Natural killer cell (primary cell): ENCODE data around the gene PDHX. TPM values are rescaled to one million over a fixed set of nuclear protein-coding genes. Genes with fewer than 3 reads are reported as not detected.
"Not testable (repeated sequence)": the region's sequence is repeated elsewhere in the genome, so short reads cannot be mapped to it uniquely, and the experiment has no call there.

ENCODE experiments used
- ATAC-seq, 3 donors: fragments of 150-1000 bp in 2 of 3; fragments of 200-7000 bp in 1 of 3; cut with Tn5 transposase; 1 replicate in 1 of 3; 2 replicates in 2 of 3; pipeline ENCODE4 v1.10.0; 2021; ENCODE audit warnings: mild to moderate bottlenecking in 2 of 3, moderate library complexity in 2 of 3
- DNase-seq, 2 donors: peaks; one replicate each; pipeline versions ENCODE4 v3.0.0 to v3.0.0-alpha.2; 2013 to 2021; ENCODE audit warnings: mixed read lengths in 1 of 2
- H3K27ac ChIP-seq: one replicate; pipeline ENCODE4 v1.5.1; 2013; ENCODE audit warnings: mild to moderate bottlenecking, low read length
- H3K27me3 ChIP-seq: one replicate; pipeline ENCODE4 v1.6.1; 2013; ENCODE audit warnings: low read length; ENCODE audit not compliant: control insufficient read depth, insufficient read depth
- H3K36me3 ChIP-seq: one replicate; pipeline ENCODE4 v1.6.1; 2013; ENCODE audit warnings: low read length; ENCODE audit not compliant: control insufficient read depth, insufficient read depth
- H3K4me1 ChIP-seq: one replicate; pipeline ENCODE4 v1.6.1; 2013; ENCODE audit warnings: low read length; ENCODE audit not compliant: control insufficient read depth, insufficient read depth
- H3K4me3 ChIP-seq: one replicate; pipeline ENCODE4 v1.5.1; 2013; ENCODE audit warnings: low read length
- H3K9me3 ChIP-seq: one replicate; pipeline ENCODE4 v1.6.1; 2013; ENCODE audit warnings: low read length; ENCODE audit not compliant: control insufficient read depth, insufficient read depth
- H3K27ac Mint-ChIP-seq, 2 donors: one replicate each; pipeline ENCODE4 v1.8.0; 2022; ENCODE audit warnings: mild to moderate bottlenecking in 2 of 2, mixed read lengths in 2 of 2, moderate library complexity in 1 of 2
- H3K27me3 Mint-ChIP-seq, 2 donors: one replicate each; pipeline ENCODE4 v1.8.0; 2022; ENCODE audit warnings: low read depth in 2 of 2, mixed read lengths in 2 of 2
- H3K36me3 Mint-ChIP-seq: one replicate; pipeline ENCODE4 v1.8.0; 2022; ENCODE audit warnings: mixed read lengths
- H3K4me1 Mint-ChIP-seq, 2 donors: one replicate each; pipeline ENCODE4 v1.8.0; 2022; ENCODE audit warnings: mixed read lengths in 2 of 2
- H3K4me3 Mint-ChIP-seq: one replicate; pipeline ENCODE4 v1.8.0; 2022; ENCODE audit warnings: mild to moderate bottlenecking, moderate library complexity, mixed read lengths
- H3K9me3 Mint-ChIP-seq, 2 donors: one replicate each; pipeline ENCODE4 v1.8.0; 2022; ENCODE audit warnings: mixed read lengths in 2 of 2
- WGBS: methylation state at CpG from one replicate; pipeline ENCODE4 v1.1.7; 2013; ENCODE audit warnings: missing lambda C conversion rate; ENCODE audit not compliant: insufficient coverage; 5-methylcytosine and 5-hydroxymethylcytosine counted together
- intact Hi-C: fragments of 100-400 bp; cut with micrococcal nuclease; formaldehyde crosslinking; loops from one replicate; pipeline ENCODE4 v1.14.2; 2022
- total RNA-seq, 4 donors: library from RNA; stranded (reverse); fragments of 120-200 nt in 1 of 4; gene quantifications; one replicate each; pipeline versions ENCODE4 v1.2.3 to v1.2.4, GENCODE V29; 2013 to 2022
- TF ChIP-seq, protein P1 (sequence below): fragments of 200-600 bp; IDR thresholded peaks from one replicate; pipeline ENCODE4 v1.8.0; 2022; ENCODE audit warnings: antibody characterized with exemption

PDHX gene
- total RNA-seq, 3 donors from 2014 or later (not counting 1 experiment from before 2014, with no cell fraction given): 18.3 to 27.1 (median 20.9) TPM

DNA sequence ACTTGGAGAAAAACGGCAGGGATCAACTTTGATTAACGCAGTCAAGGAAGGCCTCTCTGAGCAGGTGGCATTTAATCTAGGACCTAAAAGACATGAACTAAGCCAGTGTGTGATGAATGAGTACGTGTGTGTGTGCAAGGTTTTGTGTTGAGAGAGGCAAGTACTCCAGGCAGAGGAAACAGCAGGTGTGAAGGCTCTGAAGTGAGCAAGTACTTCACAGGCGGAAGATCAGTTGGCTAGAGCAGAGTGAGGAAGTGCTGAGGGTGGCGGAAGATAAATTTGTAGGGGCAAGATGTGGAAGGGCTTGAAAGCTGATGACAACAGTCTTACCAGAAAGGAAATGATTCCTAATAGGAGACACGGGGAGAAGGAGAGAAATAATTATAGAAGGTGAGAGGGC lies 7.0 kb upstream of the PDHX start:
- DNase-seq: no peak
- Histone ChIP-seq H3K4me3 (no peak overlapping the region), H3K27ac (no peak overlapping the region), H3K4me1 (no peaks in the 10 kb centered on the region), H3K27me3 (no peaks in the 10 kb centered on the region), H3K36me3 (no peaks in the 10 kb centered on the region), H3K9me3 (no peaks in the 10 kb centered on the region)
- Mint-ChIP-seq H3K27me3 (no peaks in the 10 kb centered on the region), H3K27ac (no peak overlapping the region), H3K9me3 (no peaks in the 10 kb centered on the region), H3K36me3 (no peaks in the 10 kb centered on the region), H3K4me3 (no peak overlapping the region), H3K4me1 (peaks cover 12 to 16% of the 10 kb centered on the region in 2 donors)
- no peak for ATAC-seq
- intact Hi-C loops: no loop called here
- TF ChIP-seq, protein P1, sequence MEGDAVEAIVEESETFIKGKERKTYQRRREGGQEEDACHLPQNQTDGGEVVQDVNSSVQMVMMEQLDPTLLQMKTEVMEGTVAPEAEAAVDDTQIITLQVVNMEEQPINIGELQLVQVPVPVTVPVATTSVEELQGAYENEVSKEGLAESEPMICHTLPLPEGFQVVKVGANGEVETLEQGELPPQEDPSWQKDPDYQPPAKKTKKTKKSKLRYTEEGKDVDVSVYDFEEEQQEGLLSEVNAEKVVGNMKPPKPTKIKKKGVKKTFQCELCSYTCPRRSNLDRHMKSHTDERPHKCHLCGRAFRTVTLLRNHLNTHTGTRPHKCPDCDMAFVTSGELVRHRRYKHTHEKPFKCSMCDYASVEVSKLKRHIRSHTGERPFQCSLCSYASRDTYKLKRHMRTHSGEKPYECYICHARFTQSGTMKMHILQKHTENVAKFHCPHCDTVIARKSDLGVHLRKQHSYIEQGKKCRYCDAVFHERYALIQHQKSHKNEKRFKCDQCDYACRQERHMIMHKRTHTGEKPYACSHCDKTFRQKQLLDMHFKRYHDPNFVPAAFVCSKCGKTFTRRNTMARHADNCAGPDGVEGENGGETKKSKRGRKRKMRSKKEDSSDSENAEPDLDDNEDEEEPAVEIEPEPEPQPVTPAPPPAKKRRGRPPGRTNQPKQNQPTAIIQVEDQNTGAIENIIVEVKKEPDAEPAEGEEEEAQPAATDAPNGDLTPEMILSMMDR: no peak
- 78% methylated on average over 6 of the region's 6 CpGs for WGBS

DNA sequence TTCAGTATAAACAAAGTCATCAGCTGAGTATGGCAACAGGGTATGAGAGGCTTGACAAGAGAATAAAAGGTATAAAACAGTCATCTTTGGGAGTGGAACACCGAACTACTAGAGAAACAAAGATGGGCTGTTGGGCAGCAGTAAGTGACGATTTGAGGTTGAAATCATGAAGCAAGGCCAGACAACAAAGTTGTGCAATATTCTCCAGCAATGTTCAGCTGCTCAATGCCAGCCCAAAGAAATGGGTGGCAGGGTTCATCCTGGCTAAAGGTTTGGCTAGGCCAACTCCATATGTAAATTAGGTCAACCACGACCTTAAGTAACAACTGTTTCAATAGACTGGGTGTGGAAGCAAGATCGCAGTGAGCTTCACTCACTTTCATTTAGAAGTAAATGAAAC lies 6.5 kb upstream of the PDHX start:
- intact Hi-C loops: no loop called here
- Histone ChIP-seq H3K27ac (no peak overlapping the region), H3K4me1 (no peaks in the 10 kb centered on the region), H3K4me3 (no peak overlapping the region), H3K36me3 (no peaks in the 10 kb centered on the region), H3K27me3 (no peaks in the 10 kb centered on the region), H3K9me3 (no peaks in the 10 kb centered on the region)
- Mint-ChIP-seq H3K4me3 (no peak overlapping the region), H3K27ac (no peak overlapping the region), H3K27me3 (no peaks in the 10 kb centered on the region), H3K36me3 (no peaks in the 10 kb centered on the region), H3K4me1 (peaks cover 9 to 11% of the 10 kb centered on the region in 2 donors), H3K9me3 (no peaks in the 10 kb centered on the region)
- ATAC-seq: no peak
- whole genome bisulfite sequencing: 86% methylated on average over 4 of the region's 4 CpGs
- no peak for DNase-seq
- TF ChIP-seq, protein P1: no peak

DNA sequence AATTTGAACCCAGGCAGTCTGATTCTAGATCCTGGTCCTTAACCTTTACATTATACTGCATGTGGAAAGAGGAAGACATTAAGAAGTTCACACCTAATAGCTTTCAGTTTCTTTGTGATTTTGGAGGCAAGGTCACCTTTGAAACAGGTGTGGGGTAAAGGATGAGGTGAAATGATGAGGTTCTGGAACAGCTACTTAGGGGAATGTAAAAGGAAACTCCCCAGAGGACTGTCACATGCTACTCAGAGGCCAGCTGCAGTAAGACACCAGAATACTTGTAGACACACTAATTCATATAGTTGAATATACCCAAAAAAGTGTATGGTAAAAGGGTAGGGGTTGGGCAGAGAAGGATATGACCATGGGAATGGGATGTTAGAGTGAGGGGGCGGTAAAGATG lies 5.6 kb upstream of the PDHX start:
- Mint-ChIP-seq H3K4me3 (no peak overlapping the region), H3K27me3 (no peaks in the 10 kb centered on the region), H3K9me3 (no peaks in the 10 kb centered on the region), H3K27ac (no peak overlapping the region), H3K36me3 (no peaks in the 10 kb centered on the region), H3K4me1 (peaks cover 15 to 16% of the 10 kb centered on the region in 2 donors)
- DNase-seq (no peak), ATAC-seq (no peak)
- Histone ChIP-seq H3K27ac (no peak overlapping the region), H3K4me3 (no peak overlapping the region), H3K27me3 (no peaks in the 10 kb centered on the region), H3K36me3 (no peaks in the 10 kb centered on the region), H3K4me1 (peaks cover 5% of the 10 kb centered on the region), H3K9me3 (no peaks in the 10 kb centered on the region)
- WGBS: 92% methylated on average over 1 of the region's 1 CpG
- TF ChIP-seq, protein P1: no peak
- intact Hi-C loops: no loop called here

DNA sequence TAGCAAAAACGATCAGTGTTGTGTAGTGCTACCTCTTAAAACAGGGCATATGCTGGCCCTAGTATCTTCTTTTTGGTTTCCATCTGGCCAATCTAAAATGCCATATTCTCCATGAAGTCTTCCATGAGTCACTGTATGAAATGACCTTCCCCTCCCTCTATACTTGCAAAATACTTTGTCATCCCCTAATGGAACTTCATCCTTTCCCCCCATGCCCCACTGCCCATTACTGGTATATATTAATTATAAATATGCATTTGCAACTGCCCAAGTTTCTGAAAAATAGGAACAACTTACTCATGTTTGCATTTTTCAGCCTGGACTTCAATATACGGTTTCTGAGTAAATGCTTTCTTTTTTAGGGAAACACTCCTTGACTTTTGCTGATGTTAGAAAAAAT lies 4.7 kb upstream of the PDHX start:
- DNase-seq: no peak
- H3K36me3 Mint-ChIP-seq: no peaks in the 10 kb centered on the region
- H3K27me3 Mint-ChIP-seq: no peaks in the 10 kb centered on the region
- Histone ChIP-seq H3K4me3 (no peak overlapping the region), H3K4me1 (peaks cover 6% of the 10 kb centered on the region), H3K27me3 (no peaks in the 10 kb centered on the region), H3K36me3 (no peaks in the 10 kb centered on the region), H3K27ac (no peak overlapping the region), H3K9me3 (no peaks in the 10 kb centered on the region)
- H3K4me1 Mint-ChIP-seq: peaks cover 20% of the 10 kb centered on the region in 2 donors
- no peak for ATAC-seq
- TF ChIP-seq, protein P1: no peak
- intact Hi-C loops: no loop called here
- H3K9me3 Mint-ChIP-seq: no peaks in the 10 kb centered on the region
- 95% methylated on average over 2 of the region's 2 CpGs for WGBS
- H3K27ac Mint-ChIP-seq: no peak overlapping the region
- H3K4me3 Mint-ChIP-seq: no peak overlapping the region

DNA sequence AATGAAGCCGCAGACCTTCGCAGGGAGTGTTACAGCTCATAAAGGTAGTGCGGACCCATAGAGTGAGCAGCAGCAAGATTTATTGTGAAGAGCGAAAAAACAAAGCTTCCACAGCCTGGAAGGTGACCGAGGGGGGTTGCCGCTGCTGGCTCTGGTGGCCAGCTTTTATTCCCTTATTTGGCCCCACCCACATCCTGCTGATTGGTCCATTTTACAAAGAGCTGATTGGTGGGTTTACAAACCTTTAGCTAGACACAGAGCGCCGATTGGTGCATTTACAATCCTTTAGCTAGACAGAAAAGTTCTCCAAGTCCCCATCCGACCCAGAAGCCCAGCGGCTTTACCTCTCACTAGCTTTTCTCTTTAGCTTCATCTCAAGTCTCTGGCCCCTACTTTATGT lies 2.9 kb upstream of the PDHX start:
- H3K9me3 ChIP-seq, intact Hi-C loops, H3K27me3 Mint-ChIP-seq, H3K36me3 Mint-ChIP-seq, DNase-seq, H3K27me3 ChIP-seq, H3K9me3 Mint-ChIP-seq, H3K36me3 ChIP-seq, H3K27ac Mint-ChIP-seq, H3K27ac ChIP-seq, H3K4me3 Mint-ChIP-seq, ATAC-seq, H3K4me3 ChIP-seq: not testable (repeated sequence)
- H3K4me1 Mint-ChIP-seq: peaks cover 37% of the 10 kb centered on the region in 2 donors
- H3K4me1 ChIP-seq: peaks cover 14% of the 10 kb centered on the region
- WGBS: 97% methylated on average over 10 of the region's 10 CpGs
